OCI-LY3 (cell line): ENCODE results near the gene REEP6.

Experiments used
- H2AFZ ChIP-seq: fragments of 200-600, 300-600 bp; shearing (Covaris generic); 2 replicates; pipeline ENCODE4 v1.6.0; 2014; ENCODE audit warnings: antibody characterized with exemption, low read depth, low read length
- H3K27ac ChIP-seq: fragments of 200-600, 300-600 bp; sonication (generic); 2 replicates; pipeline ENCODE4 v1.5.1; 2014; ENCODE audit warnings: mild to moderate bottlenecking, low read length, moderate library complexity, mixed read lengths
- H3K27me3 ChIP-seq: fragments of 200-600, 300-600 bp; sonication (generic); 2 replicates; pipeline ENCODE4 v1.6.1; 2014; ENCODE audit warnings: low read depth, low read length, mixed read lengths
- H3K36me3 ChIP-seq: fragments of 200-600, 300-600 bp; sonication (generic); replicated peaks from 2 replicates; pipeline ENCODE3; 2014; ENCODE audit warnings: low read depth, low read length, mixed read lengths
- H3K4me1 ChIP-seq: fragments of 300-600, 200-600 bp; sonication (generic); 2 replicates; pipeline ENCODE4 v1.6.1; 2014; ENCODE audit warnings: low read length, mixed read lengths
- H3K4me2 ChIP-seq: fragments of 200-600, 300-600 bp; sonication (generic); 2 replicates; pipeline ENCODE4 v1.6.1; 2014; ENCODE audit warnings: low read length, mixed read lengths
- H3K4me3 ChIP-seq: fragments of 300-600, 200-600 bp; sonication (generic); 2 replicates; pipeline ENCODE4 v1.5.1; 2014; ENCODE audit warnings: antibody characterized with exemption, mild to moderate bottlenecking, low read length, moderate library complexity
- H3K79me2 ChIP-seq: fragments of 300-600, 200-600 bp; shearing (Covaris generic); 2 replicates; pipeline ENCODE4 v1.6.1; 2014; ENCODE audit warnings: mild to moderate bottlenecking, low read length, mixed read lengths
- H3K9ac ChIP-seq: fragments of 300-600, 200-600 bp; shearing (Covaris generic); 2 replicates; pipeline ENCODE4 v1.6.0; 2014; ENCODE audit warnings: mild to moderate bottlenecking, low read length, moderate library complexity
- H3K9me3 ChIP-seq: fragments of 200-600, 300-600 bp; shearing (Covaris generic); 2 replicates; pipeline ENCODE4 v1.6.1; 2014; ENCODE audit warnings: low read length, mixed read lengths; ENCODE audit not compliant: insufficient read depth
- H4K20me1 ChIP-seq: fragments of 200-600, 300-600 bp; sonication (generic); 2 replicates; pipeline ENCODE4 v1.6.1; 2016; ENCODE audit warnings: low read length, mixed read lengths; ENCODE audit not compliant: insufficient read depth
- EZH2phosphoT487 ChIP-seq: fragments of 200-600 bp; shearing (Covaris generic); IDR thresholded peaks from 2 replicates; pipeline ENCODE4 v1.6.1; 2018; ENCODE audit warnings: antibody characterized with exemption, mixed run types, low read depth
- TF ChIP-seq, protein P1 (sequence below): fragments of 200-600, 300-600 bp; sonication (generic); IDR thresholded peaks from 2 replicates; pipeline ENCODE4 v1.5.1; 2014; ENCODE audit warnings: antibody characterized with exemption, low read length, low read depth

The REEP6 gene

DNA sequence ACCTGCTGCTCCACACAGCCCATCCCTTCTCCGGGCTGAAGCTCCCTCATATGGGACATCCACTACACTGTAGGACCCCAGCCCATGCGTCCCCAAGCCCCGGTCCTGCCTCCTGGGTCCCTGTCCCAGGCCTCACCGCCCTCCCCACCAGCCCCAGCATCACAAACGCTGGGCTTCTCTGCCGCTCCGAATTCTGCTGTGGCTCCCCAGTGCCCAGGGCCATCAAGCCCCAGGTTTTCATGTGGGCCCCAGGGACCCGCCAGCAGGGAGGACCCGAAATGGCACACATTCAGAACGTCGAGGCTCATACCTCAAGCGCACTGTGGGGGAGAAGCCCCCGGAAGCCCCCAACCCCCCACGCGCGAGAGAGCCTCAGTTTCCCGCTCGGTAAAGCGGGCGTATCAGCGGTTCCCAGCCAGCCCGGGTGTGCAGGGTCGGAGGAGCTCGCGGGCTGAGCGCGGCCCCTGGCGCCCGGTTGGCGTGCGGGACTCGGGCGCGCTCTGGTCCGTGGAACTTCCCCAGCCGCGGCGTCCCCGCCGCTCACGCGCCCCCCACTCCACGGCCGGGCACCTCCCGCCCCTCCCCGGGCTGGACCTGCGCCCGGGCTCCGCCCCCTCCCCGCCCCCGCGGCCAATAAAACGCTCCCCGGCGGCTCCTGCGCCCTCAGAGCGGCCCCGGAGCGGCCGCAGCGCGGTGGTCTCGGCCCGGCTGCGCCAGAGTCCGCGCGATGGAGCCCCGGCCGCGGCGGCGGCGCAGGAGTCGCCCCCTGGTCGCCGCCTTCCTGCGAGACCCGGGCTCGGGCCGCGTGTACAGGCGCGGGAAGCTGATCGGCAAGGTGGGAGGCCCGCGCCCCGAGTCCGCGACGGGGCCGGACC, 32.7 kb downstream of the REEP6 start, which contains the start of gene PLK5:
Gene PLK5 (plus strand): TSS at position 666 of the 875 bp plus-strand sequence. CDS start 2,920 bp downstream, outside the sequence.
- no peaks in the 10 kb centered on the region for H4K20me1 ChIP-seq
- no peaks in the 10 kb centered on the region for H3K79me2 ChIP-seq
- no peak within 1 kb of the TSS for H3K9ac ChIP-seq
- no peaks in the 10 kb centered on the region for H3K36me3 ChIP-seq
- no peaks in the 10 kb centered on the region for H3K27me3 ChIP-seq
- no peaks in the 10 kb centered on the region for H3K4me1 ChIP-seq
- no peak within 1 kb of the TSS for H3K27ac ChIP-seq
- H3K4me2 ChIP-seq: no peak within 1 kb of the TSS
- H2AFZ ChIP-seq: no peak within 1 kb of the TSS
- TF ChIP-seq, protein P1, sequence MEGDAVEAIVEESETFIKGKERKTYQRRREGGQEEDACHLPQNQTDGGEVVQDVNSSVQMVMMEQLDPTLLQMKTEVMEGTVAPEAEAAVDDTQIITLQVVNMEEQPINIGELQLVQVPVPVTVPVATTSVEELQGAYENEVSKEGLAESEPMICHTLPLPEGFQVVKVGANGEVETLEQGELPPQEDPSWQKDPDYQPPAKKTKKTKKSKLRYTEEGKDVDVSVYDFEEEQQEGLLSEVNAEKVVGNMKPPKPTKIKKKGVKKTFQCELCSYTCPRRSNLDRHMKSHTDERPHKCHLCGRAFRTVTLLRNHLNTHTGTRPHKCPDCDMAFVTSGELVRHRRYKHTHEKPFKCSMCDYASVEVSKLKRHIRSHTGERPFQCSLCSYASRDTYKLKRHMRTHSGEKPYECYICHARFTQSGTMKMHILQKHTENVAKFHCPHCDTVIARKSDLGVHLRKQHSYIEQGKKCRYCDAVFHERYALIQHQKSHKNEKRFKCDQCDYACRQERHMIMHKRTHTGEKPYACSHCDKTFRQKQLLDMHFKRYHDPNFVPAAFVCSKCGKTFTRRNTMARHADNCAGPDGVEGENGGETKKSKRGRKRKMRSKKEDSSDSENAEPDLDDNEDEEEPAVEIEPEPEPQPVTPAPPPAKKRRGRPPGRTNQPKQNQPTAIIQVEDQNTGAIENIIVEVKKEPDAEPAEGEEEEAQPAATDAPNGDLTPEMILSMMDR: no peak
- no peak for TF ChIP-seq EZH2phosphoT487
- no peak within 1 kb of the TSS for H3K4me3 ChIP-seq
- no peaks in the 10 kb centered on the region for H3K9me3 ChIP-seq

DNA sequence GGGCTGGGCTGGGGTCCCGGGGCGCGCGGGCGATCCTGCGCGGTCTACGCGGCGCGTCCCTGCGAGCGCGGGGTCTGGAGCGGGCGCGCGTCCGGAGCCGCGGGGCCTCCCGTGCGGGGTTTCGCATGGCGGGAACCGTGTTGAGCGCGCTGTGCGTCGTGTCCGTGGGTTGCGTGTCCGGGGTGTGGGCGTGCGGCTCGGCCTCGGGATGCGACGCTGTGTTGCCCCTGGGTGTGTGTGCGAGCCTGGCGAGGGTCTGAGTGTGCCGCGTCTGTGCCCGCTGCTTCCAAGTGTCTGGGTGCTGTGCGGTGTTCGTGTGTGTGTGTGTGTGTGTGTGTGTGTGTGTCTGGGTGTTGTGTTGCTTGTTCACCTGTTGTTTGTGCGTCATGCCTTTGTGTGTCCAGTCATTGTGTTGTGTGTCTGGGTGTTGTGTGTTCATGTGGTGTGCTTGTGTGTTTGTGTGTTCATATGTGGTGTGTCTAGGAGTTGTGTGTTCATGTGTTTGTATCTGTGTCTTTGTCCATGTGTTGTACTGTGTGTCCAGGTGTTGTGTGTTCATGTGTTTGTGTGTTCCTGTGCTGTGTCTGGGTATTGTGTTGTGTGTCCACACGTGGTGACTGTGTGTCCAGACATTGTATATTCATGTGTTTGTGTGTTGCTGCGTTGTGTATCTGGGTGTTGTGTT, 33.4 kb downstream of the REEP6 start:
- Histone ChIP-seq H4K20me1 (no peaks in the 10 kb centered on the region), H3K36me3 (no peaks in the 10 kb centered on the region), H3K79me2 (no peaks in the 10 kb centered on the region), H3K9ac (no peak overlapping the region), H2AFZ (no peak overlapping the region), H3K4me3 (no peak overlapping the region), H3K9me3 (no peaks in the 10 kb centered on the region), H3K4me2 (no peak overlapping the region), H3K4me1 (no peaks in the 10 kb centered on the region), H3K27me3 (no peaks in the 10 kb centered on the region), H3K27ac (no peak overlapping the region)
- TF ChIP-seq, protein P1: no peak
- no peak for TF ChIP-seq EZH2phosphoT487

DNA sequence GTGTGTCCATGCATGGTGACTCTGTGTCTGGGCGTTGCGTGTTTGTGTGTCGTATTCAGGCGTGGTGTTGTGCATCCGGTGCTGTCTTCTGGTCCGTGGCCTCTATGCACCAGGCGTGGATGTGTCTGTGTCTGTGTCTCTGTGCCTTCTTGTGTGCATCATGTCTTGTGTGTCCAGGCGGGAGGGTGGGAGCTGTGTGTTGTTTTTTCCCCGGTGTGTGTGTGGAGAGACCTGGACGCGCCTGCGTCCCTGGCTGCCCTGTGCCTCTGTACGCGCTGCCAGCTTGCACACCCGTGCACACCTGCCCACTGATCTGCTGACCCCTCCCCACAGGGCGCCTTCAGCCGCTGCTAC, 34.0 kb downstream of the REEP6 start:
- H3K4me2 ChIP-seq: no peak overlapping the region
- H3K27ac ChIP-seq: no peak overlapping the region
- H3K9me3 ChIP-seq: no peaks in the 10 kb centered on the region
- H3K4me3 ChIP-seq: no peak overlapping the region
- H3K4me1 ChIP-seq: no peaks in the 10 kb centered on the region
- TF ChIP-seq EZH2phosphoT487: no peak
- TF ChIP-seq, protein P1: no peak
- H3K27me3 ChIP-seq: no peaks in the 10 kb centered on the region
- H4K20me1 ChIP-seq: no peaks in the 10 kb centered on the region
- no peaks in the 10 kb centered on the region for H3K79me2 ChIP-seq
- H3K36me3 ChIP-seq: no peaks in the 10 kb centered on the region
- H3K9ac ChIP-seq: no peak overlapping the region
- H2AFZ ChIP-seq: no peak overlapping the region

DNA sequence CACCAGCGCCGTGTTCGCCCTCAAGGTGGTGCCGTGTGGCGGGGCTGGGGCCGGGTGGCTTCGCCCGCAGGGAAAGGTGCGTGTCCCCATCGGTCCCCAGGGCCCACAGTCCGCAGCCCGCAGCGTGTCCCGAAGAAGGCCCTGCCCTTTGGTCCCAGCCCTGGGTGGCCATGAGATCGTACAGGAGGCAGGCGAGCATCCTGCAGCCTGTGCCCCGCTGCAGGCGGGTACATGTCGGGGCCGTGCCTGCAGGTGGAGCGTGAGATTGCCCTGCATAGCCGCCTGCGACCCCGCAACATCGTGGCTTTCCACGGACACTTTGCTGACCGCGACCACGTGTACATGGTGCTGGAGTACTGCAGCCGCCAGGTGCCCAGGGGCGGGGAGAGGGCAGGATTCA, 34.4 kb downstream of the REEP6 start:
- Histone ChIP-seq H3K27me3 (no peaks in the 10 kb centered on the region), H3K4me1 (no peaks in the 10 kb centered on the region), H3K27ac (no peak overlapping the region), H2AFZ (no peak overlapping the region), H3K4me2 (no peak overlapping the region), H3K36me3 (no peaks in the 10 kb centered on the region), H3K9ac (no peak overlapping the region), H3K79me2 (no peaks in the 10 kb centered on the region), H4K20me1 (no peaks in the 10 kb centered on the region), H3K4me3 (no peak overlapping the region), H3K9me3 (no peaks in the 10 kb centered on the region)
- no peak for TF ChIP-seq EZH2phosphoT487
- TF ChIP-seq, protein P1: no peak
